Adrenal gland (tissue), 12 donors: ENCODE data around the gene LAMA5. TPM values are rescaled to one million over a fixed set of nuclear protein-coding genes. Genes with fewer than 3 reads are reported as not detected.

Source experiments
- DNase-seq, 7 donors: peaks; one replicate each; pipeline ENCODE4 v3.0.0-alpha.2; 2019 to 2020
- H3K27ac ChIP-seq, 5 donors: fragments of 200-600 bp; sonication (generic) in 4 of 5; 1 replicate in 3 of 5; 2 replicates in 2 of 5; pipeline versions ENCODE4 v1.5.1 to v1.8.0; 2016 to 2020; ENCODE audit warnings: mild to moderate bottlenecking in 1 of 5
- H3K27me3 ChIP-seq: fragments of 200-600 bp; 2 replicates; pipeline ENCODE4 v1.8.0; 2021
- H3K36me3 ChIP-seq, 2 donors: fragments of 200-600 bp; replicated peaks in 1 of 2; 1 replicate in 1 of 2; 2 replicates in 1 of 2; pipeline versions ENCODE4 v1.5.1 to v1.8.0; 2018 to 2022
- H3K4me1 ChIP-seq, 2 donors: fragments of 200-600 bp; replicated peaks in 1 of 2; 1 replicate in 1 of 2; 2 replicates in 1 of 2; pipeline versions ENCODE4 v1.5.1 to v1.8.0; 2018 to 2021
- H3K4me3 ChIP-seq, 4 donors: fragments of 200-600 bp; sonication (generic) in 3 of 4; one replicate each; pipeline ENCODE4 v1.5.1; 2016 to 2018
- H3K9me3 ChIP-seq, 3 donors: fragments of 200-600 bp; sonication (generic) in 1 of 3; replicated peaks in 1 of 3; 1 replicate in 2 of 3; 2 replicates in 1 of 3; pipeline versions ENCODE4 v1.5.1 to v1.8.0; 2016 to 2021
- CTCF ChIP-seq, 6 experiments: fragments of 450-650 bp in 4 of 6; fragments of 200-600 bp in 2 of 6; sonication (generic) in 1 of 6; IDR thresholded peaks; 1 replicate in 5 of 6; 2 replicates in 1 of 6; pipeline versions ENCODE4 v1.5.1 to v1.8.0; 2016 to 2021; ENCODE audit warnings: antibody characterized with exemption in 6 of 6, mild to moderate bottlenecking in 2 of 6, moderate library complexity in 1 of 6
- POLR2A ChIP-seq, 2 donors: fragments of 450-650 bp; IDR thresholded peaks; one replicate each; pipeline ENCODE4 v1.6.1; 2017; ENCODE audit warnings: antibody characterized with exemption in 2 of 2, mild to moderate bottlenecking in 2 of 2, moderate library complexity in 1 of 2
- WGBS, 4 donors: extraction: QIAGEN DNeasy Blood & Tissue Kit in 2 of 4; methylation state at CpG; one replicate each; pipeline versions ENCODE4 v1.1.5 to v1.1.7; 2013 to 2017; 5-methylcytosine and 5-hydroxymethylcytosine counted together
- intact Hi-C, 2 donors: fragments of 100-400 bp; cut with DNase I; formaldehyde crosslinking; loops; one replicate each; pipeline versions ENCODE4 v1.14.1 to v1.15.0; 2022 to 2023
- polyA plus RNA-seq, 3 donors: library from polyadenylated mRNA; stranded (reverse); fragments of 200-250 nt in 2 of 3; fragments of 350-450 nt in 1 of 3; fragmentation: Illumina TruSeq in 1 of 3; extraction: RNeasy Lipid Tissue Mini Kit (QIAGEN cat#74804) in 1 of 3; gene quantifications; one replicate each; pipeline ENCODE4 v1.2.3, GENCODE V29; 2013 to 2014
- total RNA-seq, 9 donors: library from RNA; depleted of rRNA in 4 of 9; stranded (reverse); fragments of >200 nt in 4 of 9; fragments of 120-200 nt in 1 of 9; fragmentation: NEBNext Ultra II Directional in 1 of 9; extraction: Animal tissue kit (Norgen Biotek cat#: 25700) in 1 of 9; gene quantifications; one replicate each; pipeline versions ENCODE4 v1.1.0 to v1.2.4, GENCODE V29; 2013 to 2023
- donor health status: healthy with polysubstance abuse.
- donor health status: Bipolar disorder and iron deficiency.
- donor health status: DM: yes; HTN: yes; CAD: no.
- donor health status: DM: no; HTN: no; CAD: no.
- donor health status: DM: no; HTN: no; CAD: no.
- donor health status: DM: yes; HTN: yes; CAD: no.

Gene LAMA5
- total and polyA plus RNA-seq, 12 donors: 2.0 to 537 (median 100) TPM

GRCh38 chr20:62281161-62281933 is 85.8 kb downstream of the LAMA5 start:
- peaks cover 0 to 63% of the 10 kb centered on the region in 2 donors for H3K36me3 ChIP-seq
- TF ChIP-seq POLR2A (IDR thresholded peaks at IDR 0.05) (no peak), CTCF (IDR thresholded peaks at IDR 0.05) (no peak)

GRCh38 chr20:62280303-62280702 is 86.8 kb downstream of the LAMA5 start:
- no peak for DNase-seq
- H3K27ac ChIP-seq: no peak overlapping the region
- 81 to 95% (median 86%) methylated on average over 4 of the region's 4 CpGs for WGBS, 4 donors
- H3K4me1 ChIP-seq: no peaks in the 10 kb centered on the region
- no peak overlapping the region for H3K4me3 ChIP-seq
- TF ChIP-seq CTCF (IDR thresholded peaks at IDR 0.05) (no peak), POLR2A (IDR thresholded peaks at IDR 0.05) (no peak)
- intact Hi-C loops: no loop called here
- H3K9me3 ChIP-seq: no peaks in the 10 kb centered on the region
- H3K27me3 ChIP-seq: no peaks in the 10 kb centered on the region
- peaks cover 0 to 52% of the 10 kb centered on the region in 2 donors for H3K36me3 ChIP-seq

More at GRCh38 chr20:62281161-62281933, 85.8 kb downstream of the LAMA5 start:
- no peaks in the 10 kb centered on the region for H3K27me3 ChIP-seq
- DNase-seq: no peak
- H3K4me3 ChIP-seq: no peak overlapping the region
- WGBS, 4 donors: 96 to 98% (median 96%) methylated on average over 27 to 31 of the region's 31 CpGs
- no peaks in the 10 kb centered on the region for H3K9me3 ChIP-seq
- H3K4me1 ChIP-seq: no peaks in the 10 kb centered on the region
- H3K27ac ChIP-seq: no peak overlapping the region
- intact Hi-C loops: no loop called here

GRCh38 chr20:62277253-62277652 is 89.9 kb downstream of the LAMA5 start:
- H3K9me3 ChIP-seq: no peaks in the 10 kb centered on the region
- H3K27me3 ChIP-seq: no peaks in the 10 kb centered on the region
- no peaks in the 10 kb centered on the region for H3K4me1 ChIP-seq
- no peak overlapping the region for H3K27ac ChIP-seq
- DNase-seq: no peak
- intact Hi-C loops: no loop called here
- H3K36me3 ChIP-seq: peaks cover 0 to 51% of the 10 kb centered on the region in 2 donors
- TF ChIP-seq CTCF (IDR thresholded peaks at IDR 0.05): no peak
- TF ChIP-seq POLR2A (IDR thresholded peaks at IDR 0.05): no peak
- H3K4me3 ChIP-seq: no peak overlapping the region
- WGBS, 4 donors: 71 to 81% (median 76%) methylated on average over 13 of the region's 13 CpGs

- no peaks in the 10 kb centered on the region for H3K9me3 ChIP-seq
- no peak overlapping the region for H3K27ac ChIP-seq
- H3K4me3 ChIP-seq: no peak overlapping the region
- no peak for DNase-seq
- 79 to 88% (median 84%) methylated on average over 6 of the region's 6 CpGs for WGBS, 4 donors
- peaks cover 0 to 46% of the 10 kb centered on the region in 2 donors for H3K36me3 ChIP-seq
- intact Hi-C loops: no loop called here
- no peaks in the 10 kb centered on the region for H3K27me3 ChIP-seq
- TF ChIP-seq CTCF (IDR thresholded peaks at IDR 0.05): no peak
- TF ChIP-seq POLR2A (IDR thresholded peaks at IDR 0.05): no peak
- no peaks in the 10 kb centered on the region for H3K4me1 ChIP-seq
Observed at GRCh38 chr20:62276439-62276838, 90.7 kb downstream of the LAMA5 start.
